ENCODE measurements around the gene COMMD1. TPM values are rescaled to one million over a fixed set of nuclear protein-coding genes. Genes with fewer than 3 reads are reported as not detected.
"Not testable (repeated sequence)": the region's sequence is repeated elsewhere in the genome, so short reads cannot be mapped to it uniquely, and the experiment has no call there.

COMMD1 gene
- total RNA-seq, 1 experiment from 2014 or later = 31.7 TPM

DNA sequence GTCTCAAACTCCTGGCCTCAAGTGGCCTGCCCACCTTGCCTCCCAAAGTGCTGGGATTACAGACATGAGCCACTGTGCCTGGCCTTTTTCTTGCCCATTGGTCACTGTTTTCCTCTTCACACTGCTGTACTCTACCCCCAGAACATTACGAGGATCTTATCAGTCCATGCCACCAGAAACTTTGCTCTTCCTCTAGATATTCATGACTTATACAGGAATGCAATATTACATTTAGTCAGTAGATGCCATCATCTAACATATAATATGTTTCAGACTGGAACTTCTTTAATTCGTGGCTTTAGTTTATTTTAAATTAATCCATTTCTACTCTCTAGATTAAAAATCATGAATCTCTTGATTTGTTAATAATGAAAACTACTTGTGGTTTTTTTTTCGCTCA is 135.5 kb downstream of the COMMD1 start:
- Histone ChIP-seq H4K20me1 (ENCODE audit: low read length) (no peaks in the 10 kb centered on the region), H3K9me3 (ENCODE audit: low read length) (0 out of 2 replicates have a peak, but pooled peaks cover 6% of the 10 kb centered on the region), H3K79me2 (ENCODE audit: low read length) (no peaks in the 10 kb centered on the region), H3K9ac (ENCODE audit: low read length) (no peak overlapping the region), H3K27me3 (ENCODE audit: low read length) (no peaks in the 10 kb centered on the region), H3K4me1 (ENCODE audit: insufficient read depth, low read length) (peaks cover 30% of the 10 kb centered on the region), H3K27ac (ENCODE audit: low read length) (no peak overlapping the region), H3K4me2 (ENCODE audit: low read length) (no peak overlapping the region), H3K4me3 (ENCODE audit: low read length) (no peak overlapping the region), H3K9me2 (replicated peaks; ENCODE audit: low read length) (no peaks in the 10 kb centered on the region), H2AFZ (ENCODE audit: low read length) (no peak overlapping the region), H3K36me3 (ENCODE audit: low read depth, low read length) (peaks cover 4% of the 10 kb centered on the region; the same call in 1 of the 2 replicates), H3F3A (ENCODE audit: low read length, unreplicated experiment) (peaks cover 6% of the 10 kb centered on the region)
- TF ChIP-seq, protein P1, sequence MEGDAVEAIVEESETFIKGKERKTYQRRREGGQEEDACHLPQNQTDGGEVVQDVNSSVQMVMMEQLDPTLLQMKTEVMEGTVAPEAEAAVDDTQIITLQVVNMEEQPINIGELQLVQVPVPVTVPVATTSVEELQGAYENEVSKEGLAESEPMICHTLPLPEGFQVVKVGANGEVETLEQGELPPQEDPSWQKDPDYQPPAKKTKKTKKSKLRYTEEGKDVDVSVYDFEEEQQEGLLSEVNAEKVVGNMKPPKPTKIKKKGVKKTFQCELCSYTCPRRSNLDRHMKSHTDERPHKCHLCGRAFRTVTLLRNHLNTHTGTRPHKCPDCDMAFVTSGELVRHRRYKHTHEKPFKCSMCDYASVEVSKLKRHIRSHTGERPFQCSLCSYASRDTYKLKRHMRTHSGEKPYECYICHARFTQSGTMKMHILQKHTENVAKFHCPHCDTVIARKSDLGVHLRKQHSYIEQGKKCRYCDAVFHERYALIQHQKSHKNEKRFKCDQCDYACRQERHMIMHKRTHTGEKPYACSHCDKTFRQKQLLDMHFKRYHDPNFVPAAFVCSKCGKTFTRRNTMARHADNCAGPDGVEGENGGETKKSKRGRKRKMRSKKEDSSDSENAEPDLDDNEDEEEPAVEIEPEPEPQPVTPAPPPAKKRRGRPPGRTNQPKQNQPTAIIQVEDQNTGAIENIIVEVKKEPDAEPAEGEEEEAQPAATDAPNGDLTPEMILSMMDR (conservative IDR thresholded peaks at IDR 0.05; ENCODE audit: low read depth, low read length) = no peak
- TF ChIP-seq EZH2 (IDR thresholded peaks at IDR 0.05; ENCODE audit: low read length, unreplicated experiment) = no peak
- CTCF ChIA-PET = no interaction called here
- BruUV-seq (replicated peaks) = no TSS peak
- intact Hi-C loops (cut with micrococcal nuclease) = no loop called here
- DNase-seq (no peak), ATAC-seq (no peak)
- POLR2A ChIA-PET (ENCODE audit: unreplicated experiment) = no interaction called here

DNA sequence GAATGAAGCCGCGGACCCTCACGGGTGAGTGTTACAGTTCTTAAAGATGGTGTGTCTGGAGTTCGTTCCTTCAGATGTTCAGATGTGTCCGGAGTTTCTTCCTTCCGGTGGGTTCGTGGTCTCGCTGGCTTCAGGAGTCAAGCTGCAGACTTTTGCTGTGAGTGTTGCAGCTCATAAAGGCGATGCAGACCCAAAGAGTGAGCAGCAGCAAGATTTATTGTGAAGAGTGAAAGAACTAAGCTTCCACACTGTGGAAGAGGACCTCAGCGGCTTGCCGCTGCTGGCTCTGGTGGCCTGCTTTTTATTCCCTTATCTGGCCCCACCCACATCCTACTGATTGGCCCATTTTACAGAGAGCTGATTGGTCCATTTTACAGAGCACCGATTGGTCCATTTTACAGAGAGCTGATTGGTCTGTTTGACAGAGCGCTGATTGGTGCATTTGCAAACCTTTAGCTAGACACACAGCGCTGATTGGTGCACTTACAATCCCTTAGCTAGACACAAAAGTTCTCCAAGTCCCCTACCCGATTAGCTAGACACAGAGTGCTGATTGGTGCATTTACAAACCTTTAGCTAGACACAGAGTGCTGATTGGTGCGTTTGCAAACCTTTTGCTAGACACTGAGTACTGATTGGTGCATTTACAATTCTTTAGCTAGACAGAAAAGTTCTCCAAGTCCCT is 136.4 kb downstream of the COMMD1 start:
- intact Hi-C loops (cut with micrococcal nuclease); CTCF ChIA-PET; BruUV-seq (replicated peaks); H2AFZ ChIP-seq (ENCODE audit: low read length); POLR2A ChIA-PET (ENCODE audit: unreplicated experiment); H3K9me2 ChIP-seq (replicated peaks; ENCODE audit: low read length); H3K9ac ChIP-seq (ENCODE audit: low read length); H3K4me2 ChIP-seq (ENCODE audit: low read length); H3K79me2 ChIP-seq (ENCODE audit: low read length); DNase-seq; H3K4me3 ChIP-seq (ENCODE audit: low read length); H3F3A ChIP-seq (ENCODE audit: low read length, unreplicated experiment); H3K27me3 ChIP-seq (ENCODE audit: low read length); ATAC-seq; H3K36me3 ChIP-seq (ENCODE audit: low read depth, low read length); H3K9me3 ChIP-seq (ENCODE audit: low read length); H4K20me1 ChIP-seq (ENCODE audit: low read length): not testable (repeated sequence)
- H3K4me1 ChIP-seq (ENCODE audit: insufficient read depth, low read length) = peaks cover 30% of the 10 kb centered on the region
- peak overlapping the region; percentile 42 for H3K27ac ChIP-seq (ENCODE audit: low read length)

DNA sequence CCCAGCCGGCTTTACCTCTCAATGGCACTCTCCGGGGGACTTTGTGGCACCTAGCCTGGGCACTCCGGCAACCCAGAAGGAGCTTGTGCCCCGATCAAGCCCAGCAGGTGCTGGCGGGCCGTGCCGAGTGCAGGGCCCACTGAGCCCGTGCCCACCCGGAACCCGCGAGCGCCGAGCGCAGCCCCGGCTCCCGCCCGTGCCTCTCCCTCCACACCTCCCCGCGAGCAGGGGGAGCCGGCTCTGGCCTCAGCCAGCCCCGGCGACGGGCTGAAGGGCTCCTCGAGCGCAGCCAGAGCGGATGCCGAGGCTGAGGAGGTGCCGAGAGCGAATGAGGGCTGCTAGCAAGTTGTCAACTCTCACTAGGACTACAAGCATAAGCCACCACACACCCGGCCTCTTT is 136.9 kb downstream of the COMMD1 start:
- TF ChIP-seq, protein P1 (conservative IDR thresholded peaks at IDR 0.05; ENCODE audit: low read depth, low read length) = no peak
- TF ChIP-seq EZH2phosphoT487 (IDR thresholded peaks at IDR 0.05; ENCODE audit: borderline replicate concordance, low read length) (no peak), EZH2 (IDR thresholded peaks at IDR 0.05; ENCODE audit: low read length, unreplicated experiment) (no peak)
- peak overlapping the region; percentile 29 for H3K4me2 ChIP-seq (ENCODE audit: low read length)
- no TSS peak for BruUV-seq (replicated peaks)
- no peaks in the 10 kb centered on the region for H4K20me1 ChIP-seq (ENCODE audit: low read length)
- peaks cover 6% of the 10 kb centered on the region for H3F3A ChIP-seq (ENCODE audit: low read length, unreplicated experiment)
- H3K27me3 ChIP-seq (ENCODE audit: low read length) = no peaks in the 10 kb centered on the region
- H3K9me2 ChIP-seq (replicated peaks; ENCODE audit: low read length) = no peaks in the 10 kb centered on the region
- peaks cover 30% of the 10 kb centered on the region for H3K4me1 ChIP-seq (ENCODE audit: insufficient read depth, low read length)
- no peak overlapping the region for H3K9ac ChIP-seq (ENCODE audit: low read length)
- H3K36me3 ChIP-seq (ENCODE audit: low read depth, low read length) = peaks cover 4% of the 10 kb centered on the region; the same call in 1 of the 2 replicates
- H3K4me3 ChIP-seq (ENCODE audit: low read length) = no peak overlapping the region
- 0 out of 2 replicates have a peak, but pooled peaks cover 6% of the 10 kb centered on the region for H3K9me3 ChIP-seq (ENCODE audit: low read length)
- no peaks in the 10 kb centered on the region for H3K79me2 ChIP-seq (ENCODE audit: low read length)
- no peak for ATAC-seq
- ChIA-PET CTCF (interaction anchor here (0.5 kb wide), 1 partner anchor 63 kb away, joined by 4 read pairs; no protein-coding TSS in a partner anchor), POLR2A (ENCODE audit: unreplicated experiment) (no interaction called here)
- peak overlapping the region; percentile 42 for H3K27ac ChIP-seq (ENCODE audit: low read length)
- DNase-seq = no peak
- intact Hi-C loops (cut with micrococcal nuclease) = no loop called here
- no peak overlapping the region for H2AFZ ChIP-seq (ENCODE audit: low read length)

Measured in PC-3 (cell line).